CD14-positive monocyte (primary cell): ENCODE results near the gene DRAM2. TPM values are rescaled to one million over a fixed set of nuclear protein-coding genes. Genes with fewer than 3 reads are reported as not detected.

ENCODE experiments used
- DNase-seq, 3 donors: peaks; one replicate each; pipeline ENCODE4 v3.0.0-alpha.2; 2011 to 2022
- H2AFZ ChIP-seq: 2 replicates; pipeline ENCODE4 v1.6.0; 2012; ENCODE audit warnings: mild to moderate bottlenecking, low read depth, low read length, inconsistent platforms; ENCODE audit not compliant: insufficient read depth, poor library complexity, severe bottlenecking
- H3K27ac ChIP-seq, 2 donors: 1 replicate in 1 of 2; 2 replicates in 1 of 2; pipeline ENCODE4 v1.5.1; 2012 to 2013; ENCODE audit warnings: low read length in 2 of 2, control low read depth in 1 of 2, inconsistent platforms in 1 of 2, low read depth in 1 of 2, mild to moderate bottlenecking in 1 of 2
- H3K27me3 ChIP-seq, 2 donors: one replicate each; pipeline versions ENCODE4 v1.6.0 to v1.6.1; 2011 to 2013; ENCODE audit warnings: low read length in 2 of 2; ENCODE audit not compliant: control insufficient read depth in 2 of 2, insufficient read depth in 2 of 2
- H3K36me3 ChIP-seq, 2 donors: replicated peaks in 1 of 2; 1 replicate in 1 of 2; 2 replicates in 1 of 2; pipeline versions ENCODE4 v1.5.1 to v1.6.1; 2012 to 2013; ENCODE audit warnings: low read length in 2 of 2, control low read depth in 1 of 2, inconsistent platforms in 1 of 2, mild to moderate bottlenecking in 1 of 2; ENCODE audit not compliant: insufficient read depth in 2 of 2, control insufficient read depth in 1 of 2
- H3K4me1 ChIP-seq, 2 donors: 1 replicate in 1 of 2; 2 replicates in 1 of 2; pipeline versions ENCODE4 v1.5.1 to v1.6.1; 2012 to 2013; ENCODE audit warnings: low read length in 2 of 2, control low read depth in 1 of 2, inconsistent platforms in 1 of 2, mild to moderate bottlenecking in 1 of 2, moderate library complexity in 1 of 2; ENCODE audit not compliant: insufficient read depth in 2 of 2, control insufficient read depth in 1 of 2
- H3K4me2 ChIP-seq: replicated peaks from 2 replicates; pipeline ENCODE3; 2012; ENCODE audit warnings: low read length, moderate library complexity, mild to moderate bottlenecking; ENCODE audit not compliant: poor library complexity, severe bottlenecking; ENCODE audit errors: extremely low read depth
- H3K4me3 ChIP-seq, 3 experiments: fragments of 200-600 bp in 1 of 3; sonication (generic) in 1 of 3; replicated peaks in 1 of 3; 1 replicate in 2 of 3; 2 replicates in 1 of 3; pipeline ENCODE4 v1.5.1; 2011 to 2013; ENCODE audit warnings: low read length in 3 of 3, mild to moderate bottlenecking in 3 of 3, control low read depth in 2 of 3, low read depth in 2 of 3, inconsistent platforms in 1 of 3, moderate library complexity in 1 of 3
- H3K79me2 ChIP-seq: 2 replicates; pipeline ENCODE4 v1.6.0; 2012; ENCODE audit warnings: mild to moderate bottlenecking, control low read depth, inconsistent platforms, low read length, moderate library complexity; ENCODE audit not compliant: insufficient read depth
- H3K9ac ChIP-seq: 2 replicates; pipeline ENCODE4 v1.6.0; 2017; ENCODE audit warnings: low read length, mild to moderate bottlenecking; ENCODE audit not compliant: insufficient read depth, poor library complexity, severe bottlenecking
- H3K9me3 ChIP-seq, 2 donors: replicated peaks in 1 of 2; 1 replicate in 1 of 2; 2 replicates in 1 of 2; pipeline versions ENCODE4 v1.5.1 to v1.6.1; 2012 to 2013; ENCODE audit warnings: low read length in 2 of 2, control low read depth in 1 of 2; ENCODE audit not compliant: control insufficient read depth in 1 of 2, insufficient read depth in 1 of 2
- H4K20me1 ChIP-seq: 2 replicates; pipeline ENCODE4 v1.6.0; 2012; ENCODE audit warnings: mild to moderate bottlenecking, low read length, control low read depth, moderate library complexity; ENCODE audit not compliant: insufficient read depth
- H3K27ac Mint-ChIP-seq, 7 donors: one replicate each; pipeline ENCODE4 v1.8.0; 2020; ENCODE audit warnings: mild to moderate bottlenecking in 7 of 7, mixed read lengths in 7 of 7, moderate library complexity in 6 of 7, inconsistent platforms in 2 of 7
- H3K27me3 Mint-ChIP-seq, 3 donors: one replicate each; pipeline ENCODE4 v1.8.0; 2021 to 2022; ENCODE audit warnings: low read depth in 3 of 3, mild to moderate bottlenecking in 3 of 3, mixed read lengths in 3 of 3, moderate library complexity in 3 of 3, inconsistent platforms in 1 of 3
- H3K36me3 Mint-ChIP-seq, 2 donors: one replicate each; pipeline ENCODE4 v1.8.0; 2020; ENCODE audit warnings: mixed read lengths in 2 of 2, inconsistent platforms in 1 of 2, mild to moderate bottlenecking in 1 of 2
- H3K4me1 Mint-ChIP-seq: one replicate; pipeline ENCODE4 v1.8.0; 2020; ENCODE audit warnings: mild to moderate bottlenecking, mixed read lengths
- H3K4me3 Mint-ChIP-seq, 2 donors: one replicate each; pipeline ENCODE4 v1.8.0; 2020; ENCODE audit warnings: mild to moderate bottlenecking in 2 of 2, mixed read lengths in 2 of 2, moderate library complexity in 1 of 2
- H3K9me3 Mint-ChIP-seq, 7 donors: one replicate each; pipeline ENCODE4 v1.8.0; 2020 to 2022; ENCODE audit warnings: mixed read lengths in 7 of 7, mild to moderate bottlenecking in 6 of 7, moderate library complexity in 6 of 7, inconsistent platforms in 2 of 7
- CTCF ChIP-seq: fragments of 200-600 bp; IDR thresholded peaks from one replicate; pipeline ENCODE4 v1.8.0; 2022; ENCODE audit warnings: antibody characterized with exemption, mild to moderate bottlenecking
- WGBS: methylation state at CpG from one replicate; pipeline ENCODE4 v1.1.5; 2013; ENCODE audit warnings: missing lambda C conversion rate; ENCODE audit not compliant: insufficient coverage; 5-methylcytosine and 5-hydroxymethylcytosine counted together
- intact Hi-C, 2 donors: fragments of 100-400 bp; cut with micrococcal nuclease; formaldehyde crosslinking; loops; one replicate each; pipeline versions ENCODE4 v1.15.0 to v1.15.1; 2023
- polyA plus RNA-seq, 3 donors: library from polyadenylated mRNA; depleted of rRNA in 1 of 3; unstranded in 2 of 3; stranded (reverse) in 1 of 3; fragments of 300-500 nt in 2 of 3; fragments of >200 nt in 1 of 3; fragmentation: Illumina TruSeq in 2 of 3; gene quantifications; 1 replicate in 2 of 3; 2 replicates in 1 of 3; pipeline ENCODE4 v1.2.3, GENCODE V29; 2012 to 2021

Gene DRAM2
- polyA plus RNA-seq, 3 donors = 85.9 to 204 (median 190) TPM

GRCh38 chr1:111145963-111146768, 6.3 kb upstream of the DRAM2 start:
- Histone ChIP-seq H4K20me1 (peaks cover 99% of the 10 kb centered on the region), H3K4me1 (peaks cover 17 to 19% of the 10 kb centered on the region in 2 donors), H3K4me2 (no peak overlapping the region), H3K79me2 (peaks cover 100% of the 10 kb centered on the region), H3K9ac (no peak overlapping the region), H3K27ac (no peak overlapping the region), H3K27me3 (no peaks in the 10 kb centered on the region), H3K4me3 (no peak overlapping the region), H2AFZ (no peak overlapping the region), H3K9me3 (no peaks in the 10 kb centered on the region), H3K36me3 (peaks cover 40 to 54% of the 10 kb centered on the region in 2 donors)
- Mint-ChIP-seq H3K27ac (peak overlapping the region in 3 of 7 donors; percentile 4 to 77 (median 33)), H3K4me3 (no peak overlapping the region), H3K9me3 (no peaks in the 10 kb centered on the region), H3K27me3 (no peaks in the 10 kb centered on the region), H3K4me1 (peaks cover 51% of the 10 kb centered on the region), H3K36me3 (peaks cover 49 to 50% of the 10 kb centered on the region in 2 donors)
- intact Hi-C loops = no loop called here
- TF ChIP-seq CTCF = no peak
- DNase-seq = no peak

- H3K27ac Mint-ChIP-seq = peak overlapping the region in 4 of 7 donors; percentile 21 to 68 (median 46)
Measured at GRCh38 chr1:111145542-111145941, 5.6 kb upstream of the DRAM2 start.

More at GRCh38 chr1:111145542-111145941, 5.6 kb upstream of the DRAM2 start:
- Histone ChIP-seq H3K27me3 (no peaks in the 10 kb centered on the region), H4K20me1 (peaks cover 99% of the 10 kb centered on the region), H3K9me3 (no peaks in the 10 kb centered on the region), H2AFZ (no peak overlapping the region), H3K36me3 (peaks cover 37 to 48% of the 10 kb centered on the region in 2 donors), H3K79me2 (peaks cover 100% of the 10 kb centered on the region), H3K4me2 (no peak overlapping the region), H3K9ac (no peak overlapping the region), H3K4me3 (no peak overlapping the region), H3K27ac (no peak overlapping the region), H3K4me1 (peaks cover 17 to 23% of the 10 kb centered on the region in 2 donors)
- Mint-ChIP-seq H3K36me3 (peaks cover 44% of the 10 kb centered on the region in 2 donors), H3K4me1 (peaks cover 51% of the 10 kb centered on the region), H3K4me3 (no peak overlapping the region), H3K9me3 (no peaks in the 10 kb centered on the region), H3K27me3 (no peaks in the 10 kb centered on the region)
- no peak for TF ChIP-seq CTCF
- intact Hi-C loops = no loop called here
- 92% methylated on average over 1 of the region's 2 CpGs for WGBS
- no peak for DNase-seq
